Measurements from ENCODE around the gene SLC30A4. TPM values are rescaled to one million over a fixed set of nuclear protein-coding genes. Genes with fewer than 3 reads are reported as not detected.
"Not testable (repeated sequence)": the region's sequence is repeated elsewhere in the genome, so short reads cannot be mapped to it uniquely, and the experiment has no call there.

Gene SLC30A4
- polyA plus RNA-seq, 1 donor (not counting 4 experiments of a cell fraction or from before 2014, with no cell fraction given): 3.3 TPM

DNA sequence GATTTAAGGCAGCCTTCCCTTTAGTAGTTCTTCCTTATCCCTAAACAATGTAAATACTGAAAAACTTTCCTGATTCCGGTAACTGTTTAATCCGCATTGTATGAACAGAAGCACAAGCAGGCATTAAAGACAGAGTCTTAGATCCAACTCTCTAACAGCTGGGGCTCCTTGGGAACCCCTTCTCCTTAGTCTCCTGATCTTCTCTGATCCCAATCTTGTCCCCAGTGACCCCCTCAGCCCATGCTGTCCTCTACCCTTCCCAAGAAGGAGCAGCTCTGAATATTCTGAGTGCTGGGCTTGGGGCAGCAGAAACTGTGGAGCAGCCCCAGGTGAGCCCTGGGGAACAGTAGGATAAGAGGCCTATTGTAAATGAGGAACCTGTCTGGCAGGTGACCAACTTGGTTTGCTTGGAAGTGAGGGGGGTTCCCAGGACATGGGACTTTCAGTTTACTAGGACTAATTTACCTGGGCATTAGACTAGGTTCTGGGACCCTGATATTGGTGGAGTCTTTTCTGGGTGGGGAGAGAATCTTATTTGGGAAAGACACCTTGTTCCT lies 13.0 kb upstream of the SLC30A4 start:
- FAIRE-seq: no peak
- Histone ChIP-seq H3K9me1 (ENCODE audit: control insufficient read depth, extremely low read depth, insufficient read depth, low read length) (no peaks in the 10 kb centered on the region), H3K79me2 (ENCODE audit: control insufficient read depth, insufficient read depth, low read length) (no peaks in the 10 kb centered on the region), H2AFZ (ENCODE audit: control insufficient read depth, low read length) (no peak overlapping the region), H3K9ac (ENCODE audit: control insufficient read depth, extremely low read depth, insufficient read depth, low read length) (no peak overlapping the region), H3K27me3 (ENCODE audit: control insufficient read depth, extremely low read depth, insufficient read depth, low read length) (no peaks in the 10 kb centered on the region), H3K9me3 (ENCODE audit: control insufficient read depth, low read depth, low read length) (no peaks in the 10 kb centered on the region), H3K4me1 (ENCODE audit: control insufficient read depth, extremely low read depth, insufficient read depth, low read length) (no peaks in the 10 kb centered on the region), H3K36me3 (ENCODE audit: control insufficient read depth in 2 of 2, extremely low read depth in 1 of 2, insufficient read depth in 2 of 2, low read length in 2 of 2) (no peaks in the 10 kb centered on the region), H3K27ac (ENCODE audit: control insufficient read depth, insufficient read depth, low read length) (no peak overlapping the region), H3K4me3 (ENCODE audit: control insufficient read depth in 2 of 3, extremely low read depth in 1 of 3, insufficient read depth in 2 of 3, low read depth in 1 of 3, low read length in 3 of 3) (no peak overlapping the region), H3K4me2 (ENCODE audit: control insufficient read depth, extremely low read depth, insufficient read depth, low read depth, low read length) (no peak overlapping the region), H4K20me1 (ENCODE audit: control insufficient read depth, extremely low read depth, insufficient read depth, low read length) (no peaks in the 10 kb centered on the region)
- dilution Hi-C loops (cut with MboI; ENCODE audit: extremely low pct_ligation_motif_present, low sequenced_read_pairs): no loop called here
- TF ChIP-seq EZH2 (IDR thresholded peaks at IDR 0.05; ENCODE audit: low read length): no peak
- no peak for DNase-seq (ENCODE audit: low read depth, low spot score)

DNA sequence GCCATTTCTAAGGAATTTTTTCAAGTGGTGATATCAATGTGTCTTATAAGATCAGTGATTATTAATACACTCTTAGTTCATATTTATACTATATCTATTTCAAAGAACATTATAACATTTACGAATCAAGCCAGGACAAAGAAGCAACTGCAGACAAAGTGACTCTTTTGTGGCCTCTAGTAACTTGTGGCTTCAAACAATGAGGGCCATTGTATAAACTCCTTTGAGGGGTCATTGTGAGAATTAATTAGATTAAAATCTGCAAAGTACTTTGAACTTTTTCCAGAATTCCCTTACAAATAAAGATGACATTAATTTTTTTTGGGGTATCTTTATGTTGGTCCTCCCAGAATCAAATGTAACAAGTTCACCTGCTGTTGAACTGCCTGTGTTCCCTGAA lies 12.3 kb upstream of the SLC30A4 start:
- H3K4me3 ChIP-seq (ENCODE audit: control insufficient read depth in 2 of 3, extremely low read depth in 1 of 3, insufficient read depth in 2 of 3, low read depth in 1 of 3, low read length in 3 of 3): no peak overlapping the region
- no peak for DNase-seq (ENCODE audit: low read depth, low spot score)
- no peak overlapping the region for H3K4me2 ChIP-seq (ENCODE audit: control insufficient read depth, extremely low read depth, insufficient read depth, low read depth, low read length)
- no peaks in the 10 kb centered on the region for H3K4me1 ChIP-seq (ENCODE audit: control insufficient read depth, extremely low read depth, insufficient read depth, low read length)
- H3K9me3 ChIP-seq (ENCODE audit: control insufficient read depth, low read depth, low read length): no peaks in the 10 kb centered on the region
- H3K9ac ChIP-seq (ENCODE audit: control insufficient read depth, extremely low read depth, insufficient read depth, low read length): no peak overlapping the region
- H3K9me1 ChIP-seq (ENCODE audit: control insufficient read depth, extremely low read depth, insufficient read depth, low read length): no peaks in the 10 kb centered on the region
- no peaks in the 10 kb centered on the region for H3K79me2 ChIP-seq (ENCODE audit: control insufficient read depth, insufficient read depth, low read length)
- no peaks in the 10 kb centered on the region for H4K20me1 ChIP-seq (ENCODE audit: control insufficient read depth, extremely low read depth, insufficient read depth, low read length)
- no peak overlapping the region for H3K27ac ChIP-seq (ENCODE audit: control insufficient read depth, insufficient read depth, low read length)
- dilution Hi-C loops (cut with MboI; ENCODE audit: extremely low pct_ligation_motif_present, low sequenced_read_pairs): no loop called here
- no peak overlapping the region for H2AFZ ChIP-seq (ENCODE audit: control insufficient read depth, low read length)
- H3K27me3 ChIP-seq (ENCODE audit: control insufficient read depth, extremely low read depth, insufficient read depth, low read length): no peaks in the 10 kb centered on the region
- H3K36me3 ChIP-seq (ENCODE audit: control insufficient read depth in 2 of 2, extremely low read depth in 1 of 2, insufficient read depth in 2 of 2, low read length in 2 of 2): no peaks in the 10 kb centered on the region
- no peak for FAIRE-seq
- no peak for TF ChIP-seq EZH2 (IDR thresholded peaks at IDR 0.05; ENCODE audit: low read length)

DNA sequence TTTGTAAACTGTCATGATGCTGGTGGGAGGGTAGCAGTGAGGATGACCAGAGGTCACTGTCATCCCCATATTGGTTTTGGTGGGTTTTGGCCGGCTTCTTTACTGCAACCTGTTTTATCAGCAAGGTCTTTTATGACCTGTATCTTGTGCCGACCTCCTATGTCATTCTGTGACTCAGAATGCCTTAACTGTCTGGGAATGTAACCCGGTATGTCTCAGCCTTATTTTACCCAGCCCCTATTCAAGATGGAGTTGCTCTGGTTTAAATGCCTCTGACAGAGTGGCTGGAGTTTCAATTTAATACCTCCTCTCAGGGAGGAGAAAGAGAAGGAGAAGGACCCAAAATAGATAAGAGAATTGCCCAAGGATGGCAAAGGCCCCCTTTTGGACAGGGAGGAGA lies 10.3 kb upstream of the SLC30A4 start:
- not testable (repeated sequence) for DNase-seq (ENCODE audit: low read depth, low spot score)

More for the DNA sequence above, 10.3 kb upstream of the SLC30A4 start:
- H3K9ac ChIP-seq (ENCODE audit: control insufficient read depth, extremely low read depth, insufficient read depth, low read length); H3K27me3 ChIP-seq (ENCODE audit: control insufficient read depth, extremely low read depth, insufficient read depth, low read length); H3K9me1 ChIP-seq (ENCODE audit: control insufficient read depth, extremely low read depth, insufficient read depth, low read length); H3K4me2 ChIP-seq (ENCODE audit: control insufficient read depth, extremely low read depth, insufficient read depth, low read depth, low read length); H3K79me2 ChIP-seq (ENCODE audit: control insufficient read depth, insufficient read depth, low read length); H3K36me3 ChIP-seq (ENCODE audit: control insufficient read depth in 2 of 2, extremely low read depth in 1 of 2, insufficient read depth in 2 of 2, low read length in 2 of 2); H3K4me1 ChIP-seq (ENCODE audit: control insufficient read depth, extremely low read depth, insufficient read depth, low read length); FAIRE-seq; H3K4me3 ChIP-seq (ENCODE audit: control insufficient read depth in 2 of 3, extremely low read depth in 1 of 3, insufficient read depth in 2 of 3, low read depth in 1 of 3, low read length in 3 of 3); H2AFZ ChIP-seq (ENCODE audit: control insufficient read depth, low read length); H3K27ac ChIP-seq (ENCODE audit: control insufficient read depth, insufficient read depth, low read length); H3K9me3 ChIP-seq (ENCODE audit: control insufficient read depth, low read depth, low read length); H4K20me1 ChIP-seq (ENCODE audit: control insufficient read depth, extremely low read depth, insufficient read depth, low read length); dilution Hi-C loops (cut with MboI; ENCODE audit: extremely low pct_ligation_motif_present, low sequenced_read_pairs): not testable (repeated sequence)
